Fibroblast of skin of abdomen (primary cell): ENCODE data around the gene MUC5AC.
"Not testable (repeated sequence)": the region's sequence is repeated elsewhere in the genome, so short reads cannot be mapped to it uniquely, and the experiment has no call there.

Source experiments
- DNase-seq: peaks from one replicate; pipeline ENCODE4 v3.0.0-alpha.2; 2013

The MUC5AC gene

GRCh38 chr11:1239596-1240205 is 81.9 kb downstream of the MUC5AC start:
- no peak for DNase-seq

GRCh38 chr11:1240771-1241170 is 83.0 kb downstream of the MUC5AC start:
- DNase-seq, result no peak

DNA sequence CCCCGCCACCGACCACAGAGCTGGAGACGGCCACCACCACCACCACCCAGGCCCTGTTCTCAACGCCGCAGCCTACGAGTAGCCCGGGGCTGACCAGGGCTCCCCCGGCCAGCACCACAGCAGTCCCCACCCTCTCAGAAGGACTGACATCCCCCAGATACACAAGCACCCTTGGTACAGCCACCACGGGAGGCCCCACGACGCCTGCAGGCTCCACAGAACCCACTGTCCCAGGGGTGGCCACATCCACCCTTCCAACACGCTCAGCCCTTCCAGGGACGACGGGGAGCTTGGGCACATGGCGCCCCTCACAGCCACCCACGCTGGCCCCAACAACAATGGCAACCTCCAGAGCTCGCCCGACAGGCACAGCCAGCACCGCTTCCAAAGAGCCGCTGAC is 84.0 kb downstream of the MUC5AC start:
- DNase-seq, result no peak

DNA sequence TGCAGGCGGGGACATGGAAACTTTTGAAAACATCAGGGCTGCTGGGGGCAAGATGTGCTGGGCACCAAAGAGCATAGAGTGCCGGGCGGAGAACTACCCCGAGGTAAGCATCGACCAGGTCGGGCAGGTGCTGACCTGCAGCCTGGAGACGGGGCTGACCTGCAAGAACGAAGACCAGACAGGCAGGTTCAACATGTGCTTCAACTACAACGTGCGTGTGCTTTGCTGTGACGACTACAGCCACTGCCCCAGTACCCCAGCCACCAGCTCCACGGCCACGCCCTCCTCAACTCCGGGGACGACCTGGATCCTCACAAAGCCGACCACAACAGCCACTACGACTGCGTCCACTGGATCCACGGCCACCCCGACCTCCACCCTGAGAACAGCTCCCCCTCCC is 84.5 kb downstream of the MUC5AC start:
- no peak for DNase-seq

GRCh38 chr11:1242751-1243150 is 85.0 kb downstream of the MUC5AC start:
- not testable (repeated sequence) for DNase-seq

- not testable (repeated sequence) for DNase-seq
These were observed 85.8 kb downstream of the MUC5AC start for GRCh38 chr11:1243521-1243920.

DNA sequence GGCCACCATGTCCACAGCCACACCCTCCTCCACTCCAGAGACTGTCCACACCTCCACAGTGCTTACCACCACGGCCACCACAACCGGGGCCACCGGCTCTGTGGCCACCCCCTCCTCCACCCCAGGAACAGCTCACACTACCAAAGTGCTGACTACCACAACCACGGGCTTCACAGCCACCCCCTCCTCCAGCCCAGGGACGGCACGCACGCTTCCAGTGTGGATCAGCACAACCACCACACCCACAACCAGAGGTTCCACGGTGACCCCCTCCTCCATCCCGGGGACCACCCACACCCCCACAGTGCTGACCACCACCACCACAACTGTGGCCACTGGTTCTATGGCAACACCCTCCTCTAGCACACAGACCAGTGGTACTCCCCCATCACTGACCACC is 86.8 kb downstream of the MUC5AC start:
- not testable (repeated sequence) for DNase-seq

DNA sequence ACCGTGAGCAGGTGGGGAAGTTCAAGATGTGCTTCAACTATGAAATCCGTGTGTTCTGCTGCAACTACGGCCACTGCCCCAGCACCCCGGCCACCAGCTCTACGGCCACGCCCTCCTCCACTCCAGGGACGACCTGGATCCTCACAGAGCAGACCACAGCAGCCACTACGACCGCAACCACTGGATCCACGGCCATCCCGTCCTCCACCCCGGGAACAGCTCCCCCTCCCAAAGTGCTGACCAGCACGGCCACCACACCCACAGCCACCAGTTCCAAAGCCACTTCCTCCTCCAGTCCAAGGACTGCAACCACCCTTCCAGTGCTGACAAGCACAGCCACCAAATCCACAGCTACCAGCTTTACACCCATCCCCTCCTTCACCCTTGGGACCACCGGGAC is 88.0 kb downstream of the MUC5AC start:
- DNase-seq, result not testable (repeated sequence)

DNA sequence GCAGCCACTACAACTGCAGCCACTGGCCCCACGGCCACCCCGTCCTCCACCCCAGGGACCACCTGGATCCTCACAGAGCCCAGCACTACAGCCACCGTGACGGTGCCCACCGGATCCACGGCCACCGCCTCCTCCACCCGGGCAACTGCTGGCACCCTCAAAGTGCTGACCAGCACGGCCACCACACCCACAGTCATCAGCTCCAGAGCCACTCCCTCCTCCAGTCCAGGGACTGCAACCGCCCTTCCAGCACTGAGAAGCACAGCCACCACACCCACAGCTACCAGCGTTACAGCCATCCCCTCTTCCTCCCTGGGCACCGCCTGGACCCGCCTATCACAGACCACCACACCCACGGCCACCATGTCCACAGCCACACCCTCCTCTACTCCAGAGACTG is 88.5 kb downstream of the MUC5AC start:
- not testable (repeated sequence) for DNase-seq

GRCh38 chr11:1247026-1247425 is 89.3 kb downstream of the MUC5AC start:
- not testable (repeated sequence) for DNase-seq

DNA sequence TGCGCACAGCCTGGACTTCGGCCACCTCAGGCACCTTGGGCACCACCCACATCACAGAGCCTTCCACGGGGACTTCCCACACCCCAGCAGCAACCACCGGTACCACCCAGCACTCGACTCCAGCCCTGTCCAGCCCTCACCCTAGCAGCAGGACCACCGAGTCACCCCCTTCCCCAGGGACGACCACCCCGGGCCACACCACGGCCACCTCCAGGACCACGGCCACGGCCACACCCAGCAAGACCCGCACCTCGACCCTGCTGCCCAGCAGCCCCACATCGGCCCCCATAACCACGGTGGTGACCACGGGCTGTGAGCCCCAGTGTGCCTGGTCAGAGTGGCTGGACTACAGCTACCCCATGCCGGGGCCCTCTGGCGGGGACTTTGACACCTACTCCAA is 91.2 kb downstream of the MUC5AC start:
- not testable (repeated sequence) for DNase-seq

DNA sequence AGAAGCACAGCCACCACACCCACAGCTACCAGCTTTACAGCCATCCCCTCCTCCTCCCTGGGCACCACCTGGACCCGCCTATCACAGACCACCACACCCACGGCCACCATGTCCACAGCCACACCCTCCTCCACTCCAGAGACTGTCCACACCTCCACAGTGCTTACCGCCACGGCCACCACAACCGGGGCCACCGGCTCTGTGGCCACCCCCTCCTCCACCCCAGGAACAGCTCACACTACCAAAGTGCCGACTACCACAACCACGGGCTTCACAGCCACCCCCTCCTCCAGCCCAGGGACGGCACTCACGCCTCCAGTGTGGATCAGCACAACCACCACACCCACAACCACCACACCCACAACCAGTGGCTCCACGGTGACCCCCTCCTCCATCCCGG is 92.7 kb downstream of the MUC5AC start:
- not testable (repeated sequence) for DNase-seq
